GM12878 (cell line): ENCODE measurements around the gene CDYL2. TPM values are rescaled to one million over a fixed set of nuclear protein-coding genes. Genes with fewer than 3 reads are reported as not detected.

Source experiments
- ATAC-seq: fragments of 200-7000 bp; cut with Tn5 transposase; 3 replicates; pipeline ENCODE4 v1.9.1; 2020; ENCODE audit warnings: mild to moderate bottlenecking, moderate library complexity
- BruUV-seq: library from RNA; stranded (reverse); fragments of 400-500 nt; replicated peaks from 2 replicates; lab custom pipeline; 2021; lab: Mats Ljungman, UMichigan
- CTCF ChIA-PET: fragments of 300-600 bp; sonication (Branson Sonifier 250); formaldehyde crosslinking; extraction: SDS; loops from one replicate; lab custom pipeline; 2021; ENCODE audit warnings: inconsistent platforms; lab: Yijun Ruan, JAX
- POLR2A ChIA-PET: fragments of 350-600 bp; formaldehyde crosslinking; extraction: SDS; loops from one replicate; lab custom pipeline; 2021; ENCODE audit warnings: inconsistent platforms; lab: Charles Lee
- RAD21 ChIA-PET: fragments of 300-600 bp; sonication (Branson Sonifier 250); formaldehyde crosslinking; loops from one replicate; lab custom pipeline; 2023; ENCODE audit warnings: antibody characterized with exemption; ENCODE audit not compliant: unreplicated experiment; lab: Charles Lee
- SMC1A ChIA-PET: fragments of 300-600 bp; sonication (Branson Sonifier 250); formaldehyde crosslinking; loops from one replicate; lab custom pipeline; 2023; ENCODE audit not compliant: unreplicated experiment, uncharacterized antibody; lab: Charles Lee
- DNase-seq: peaks from one replicate; pipeline ENCODE4 v3.0.0-alpha.2; 2011; ENCODE audit warnings: low read depth, low spot score
- FAIRE-seq: peaks from 3 replicates; lab custom pipeline; 2011; peaks lifted over from hg19 to GRCh38; lab: Jason Lieb, UNC
- H2AFZ ChIP-seq: 2 replicates; pipeline ENCODE4 v1.6.0; 2011; ENCODE audit warnings: low read depth, low read length, control low read depth; ENCODE audit not compliant: control insufficient read depth
- H3K27ac ChIP-seq: 2 replicates; pipeline ENCODE4 v1.5.1; 2011; ENCODE audit warnings: control low read depth; ENCODE audit not compliant: control insufficient read depth, insufficient read depth
- H3K27me3 ChIP-seq, 2 experiments: replicated peaks in 1 of 2; 2 replicates each; pipeline versions ENCODE4 v1.6.0 to v1.6.1; 2011; ENCODE audit warnings: low read length in 1 of 2; ENCODE audit not compliant: control insufficient read depth in 2 of 2, insufficient read depth in 2 of 2
- H3K36me3 ChIP-seq, 2 experiments: 2 replicates each; pipeline ENCODE4 v1.5.1; 2011; ENCODE audit warnings: low read length in 1 of 2; ENCODE audit not compliant: control insufficient read depth in 2 of 2, insufficient read depth in 2 of 2
- H3K4me1 ChIP-seq: 2 replicates; pipeline ENCODE4 v1.6.1; 2011; ENCODE audit warnings: mild to moderate bottlenecking, low read length, moderate library complexity, mixed read lengths; ENCODE audit not compliant: control insufficient read depth, insufficient read depth
- H3K4me2 ChIP-seq: 2 replicates; pipeline ENCODE4 v1.6.0; 2011; ENCODE audit warnings: control low read depth; ENCODE audit not compliant: control insufficient read depth, insufficient read depth
- H3K4me3 ChIP-seq: fragments of 200-600 bp; sonication (generic); 2 replicates; pipeline ENCODE4 v1.5.1; 2016
- H3K79me2 ChIP-seq: 2 replicates; pipeline ENCODE4 v1.6.0; 2011; ENCODE audit warnings: low read length; ENCODE audit not compliant: control insufficient read depth, insufficient read depth
- H3K9ac ChIP-seq: 2 replicates; pipeline ENCODE4 v1.8.0; 2011; ENCODE audit warnings: low read length, control low read depth, mixed read lengths; ENCODE audit not compliant: control insufficient read depth, insufficient read depth
- H3K9me3 ChIP-seq: replicated peaks from 3 replicates; pipeline ENCODE4 v1.5.1; 2011; ENCODE audit warnings: mild to moderate bottlenecking, low read length; ENCODE audit not compliant: control insufficient read depth, insufficient read depth
- H4K20me1 ChIP-seq: 2 replicates; pipeline ENCODE4 v1.6.0; 2011; ENCODE audit not compliant: control insufficient read depth, insufficient read depth
- CHD2 ChIP-seq: IDR thresholded peaks from 2 replicates; pipeline ENCODE4 v1.6.1; 2011; ENCODE audit warnings: low read depth, low read length, improper control_type of control experiment, borderline replicate concordance
- EED ChIP-seq: sonication (generic); IDR thresholded peaks from 2 replicates; pipeline ENCODE4 v1.6.1; 2016; ENCODE audit warnings: antibody characterized with exemption, low read depth
- ESRRA ChIP-seq: IDR thresholded peaks from 2 replicates; pipeline ENCODE4 v1.6.1; 2012; ENCODE audit warnings: mild to moderate bottlenecking, low read length, improper control_type of control experiment
- HCFC1 ChIP-seq: fragments of 150-350 bp; IDR thresholded peaks from 2 replicates; pipeline ENCODE4 v1.6.1; 2014; ENCODE audit warnings: low read length
- IRF4 ChIP-seq: IDR thresholded peaks from 2 replicates; pipeline ENCODE4 v1.6.1; 2011; ENCODE audit warnings: low read depth, low read length
- KAT2A ChIP-seq: conservative IDR thresholded peaks from 2 replicates; pipeline ENCODE4 v1.6.1; 2011; ENCODE audit warnings: low read depth, low read length; ENCODE audit not compliant: control insufficient read depth
- MEF2B ChIP-seq: fragments of 450-650 bp; IDR thresholded peaks from 2 replicates; pipeline ENCODE4 v1.6.1; 2018; ENCODE audit warnings: mild to moderate bottlenecking, moderate library complexity; ENCODE audit not compliant: partially characterized antibody, poor library complexity, severe bottlenecking
- PBX3 ChIP-seq: IDR thresholded peaks from 2 replicates; pipeline ENCODE4 v1.6.1; 2011; ENCODE audit warnings: mild to moderate bottlenecking, low read depth, low read length, moderate library complexity; ENCODE audit not compliant: insufficient replicate concordance
- POLR2A ChIP-seq: IDR thresholded peaks from 2 replicates; pipeline ENCODE4 v1.6.1; 2011; ENCODE audit warnings: low read depth, mild to moderate bottlenecking, low read length
- SUPT20H ChIP-seq: IDR thresholded peaks from 2 replicates; pipeline ENCODE4 v1.6.1; 2011; ENCODE audit warnings: low read depth, mild to moderate bottlenecking, low read length, moderate library complexity, borderline replicate concordance; ENCODE audit not compliant: control insufficient read depth
- ZNF622 ChIP-seq: fragments of 450-650 bp; IDR thresholded peaks from 2 replicates; pipeline ENCODE4 v1.6.1; 2017; ENCODE audit warnings: mild to moderate bottlenecking, inconsistent platforms
- WGBS: methylation state at CpG from one replicate; pipeline ENCODE4 v1.1.6; 2016; ENCODE audit warnings: low lambda C conversion rate; ENCODE audit not compliant: insufficient replicate concordance, insufficient coverage; ENCODE audit errors: missing lambda C conversion rate; 5-methylcytosine and 5-hydroxymethylcytosine counted together
- in situ Hi-C: fragments of 300-500 bp; cut with MboI; formaldehyde crosslinking; loops from 9 replicates; pipeline ENCODE4 v1.14.3; 2018; ENCODE audit warnings: mixed read lengths
- intact Hi-C: fragments of 100-400 bp; cut with micrococcal nuclease; formaldehyde crosslinking; loops from one replicate; pipeline ENCODE4 v1.14.2; 2022; ENCODE audit not compliant: unreplicated experiment
- polyA plus RNA-seq, 11 experiments: library from polyadenylated mRNA; depleted of rRNA in 4 of 11; unstranded in 6 of 11; stranded (reverse) in 5 of 11; fragments of >200 nt; fragmentation: Nextera tagmentation in 4 of 11; fragmentation: Illumina TruSeq in 1 of 11; extraction: Ambion mirVana in 4 of 11; extraction: Trizol in 1 of 11; gene quantifications; 1 replicate in 1 of 11; 2 replicates in 10 of 11; pipeline versions ENCODE4 v1.2.1 to v1.2.3, GENCODE V29; 2011 to 2016; ENCODE audit warnings: inconsistent platforms in 2 of 11, missing spikeins in 2 of 11, low read depth in 1 of 11
- total RNA-seq, 4 experiments: library from RNA; depleted of rRNA in 3 of 4; stranded (reverse); fragments of >200 nt in 3 of 4; fragmentation: Illumina TruSeq in 1 of 4; extraction: Trizol in 1 of 4; gene quantifications; 2 replicates each; pipeline versions ENCODE4 v1.2.1 to v1.2.3, GENCODE V29; 2013 to 2021
- TF ChIP-seq, protein P1 (sequence below): fragments of 150-350 bp; IDR thresholded peaks from 2 replicates; pipeline ENCODE4 v1.6.1; 2016; ENCODE audit warnings: low read depth, low read length
- TF ChIP-seq, protein P2 (sequence below): fragments of 150-350 bp; IDR thresholded peaks from 2 replicates; pipeline ENCODE4 v1.6.1; 2014; ENCODE audit warnings: mild to moderate bottlenecking, low read depth, low read length
- TF ChIP-seq, protein P3 (sequence below): IDR thresholded peaks from 2 replicates; pipeline ENCODE4 v1.6.1; 2012; ENCODE audit warnings: mild to moderate bottlenecking, low read depth, low read length
- TF ChIP-seq, protein P4 (sequence below): IDR thresholded peaks from 2 replicates; pipeline ENCODE4 v1.6.1; 2011; ENCODE audit warnings: low read depth, low read length, improper control_type of control experiment, borderline replicate concordance

CDYL2 gene
- total and polyA plus RNA-seq, 10 of the 15 experiments (the other 5 are each of a cell fraction or from before 2014, with no cell fraction given), result 0.27 to 22.9 (median 3.9) TPM

- ChIA-PET POLR2A (no interaction called here), SMC1A (interaction anchor here (1.4 to 2.2 kb wide), 3 partner anchors 10 to 36 kb away, joined by 3 to 7 read pairs (median 4); no protein-coding TSS in a partner anchor), CTCF (no interaction called here), RAD21 (no interaction called here)
- no peak overlapping the region for H3K4me2 ChIP-seq
- in situ Hi-C loops, result no loop called here
- FAIRE-seq, result no peak
- H3K9ac ChIP-seq, result no peak overlapping the region
- no peaks in the 10 kb centered on the region for H3K79me2 ChIP-seq
- no peaks in the 10 kb centered on the region for H3K36me3 ChIP-seq
- no peak overlapping the region for H3K4me3 ChIP-seq
- intact Hi-C loops, result no loop called here
- H3K4me1 ChIP-seq, result no peaks in the 10 kb centered on the region
- H3K27ac ChIP-seq, result no peak overlapping the region
- H2AFZ ChIP-seq, result no peak overlapping the region
- no peaks in the 10 kb centered on the region; the same call in 2 of the 3 replicates for H3K9me3 ChIP-seq
- WGBS, result 15% methylated on average over 4 of the region's 4 CpGs
- no peak for ATAC-seq
- no peaks in the 10 kb centered on the region for H4K20me1 ChIP-seq
- H3K27me3 ChIP-seq, result no peaks in the 10 kb centered on the region
- BruUV-seq, result no TSS peak
- no peak for DNase-seq
- TF ChIP-seq, protein P1, sequence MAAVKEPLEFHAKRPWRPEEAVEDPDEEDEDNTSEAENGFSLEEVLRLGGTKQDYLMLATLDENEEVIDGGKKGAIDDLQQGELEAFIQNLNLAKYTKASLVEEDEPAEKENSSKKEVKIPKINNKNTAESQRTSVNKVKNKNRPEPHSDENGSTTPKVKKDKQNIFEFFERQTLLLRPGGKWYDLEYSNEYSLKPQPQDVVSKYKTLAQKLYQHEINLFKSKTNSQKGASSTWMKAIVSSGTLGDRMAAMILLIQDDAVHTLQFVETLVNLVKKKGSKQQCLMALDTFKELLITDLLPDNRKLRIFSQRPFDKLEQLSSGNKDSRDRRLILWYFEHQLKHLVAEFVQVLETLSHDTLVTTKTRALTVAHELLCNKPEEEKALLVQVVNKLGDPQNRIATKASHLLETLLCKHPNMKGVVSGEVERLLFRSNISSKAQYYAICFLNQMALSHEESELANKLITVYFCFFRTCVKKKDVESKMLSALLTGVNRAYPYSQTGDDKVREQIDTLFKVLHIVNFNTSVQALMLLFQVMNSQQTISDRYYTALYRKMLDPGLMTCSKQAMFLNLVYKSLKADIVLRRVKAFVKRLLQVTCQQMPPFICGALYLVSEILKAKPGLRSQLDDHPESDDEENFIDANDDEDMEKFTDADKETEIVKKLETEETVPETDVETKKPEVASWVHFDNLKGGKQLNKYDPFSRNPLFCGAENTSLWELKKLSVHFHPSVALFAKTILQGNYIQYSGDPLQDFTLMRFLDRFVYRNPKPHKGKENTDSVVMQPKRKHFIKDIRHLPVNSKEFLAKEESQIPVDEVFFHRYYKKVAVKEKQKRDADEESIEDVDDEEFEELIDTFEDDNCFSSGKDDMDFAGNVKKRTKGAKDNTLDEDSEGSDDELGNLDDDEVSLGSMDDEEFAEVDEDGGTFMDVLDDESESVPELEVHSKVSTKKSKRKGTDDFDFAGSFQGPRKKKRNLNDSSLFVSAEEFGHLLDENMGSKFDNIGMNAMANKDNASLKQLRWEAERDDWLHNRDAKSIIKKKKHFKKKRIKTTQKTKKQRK, result no peak
- TF ChIP-seq MEF2B (no peak), ESRRA (no peak), SUPT20H (no peak), EED (no peak), KAT2A (no peak), ZNF622 (no peak), POLR2A (no peak), CHD2 (no peak), HCFC1 (no peak), PBX3 (no peak), IRF4 (no peak)
- TF ChIP-seq, protein P2, sequence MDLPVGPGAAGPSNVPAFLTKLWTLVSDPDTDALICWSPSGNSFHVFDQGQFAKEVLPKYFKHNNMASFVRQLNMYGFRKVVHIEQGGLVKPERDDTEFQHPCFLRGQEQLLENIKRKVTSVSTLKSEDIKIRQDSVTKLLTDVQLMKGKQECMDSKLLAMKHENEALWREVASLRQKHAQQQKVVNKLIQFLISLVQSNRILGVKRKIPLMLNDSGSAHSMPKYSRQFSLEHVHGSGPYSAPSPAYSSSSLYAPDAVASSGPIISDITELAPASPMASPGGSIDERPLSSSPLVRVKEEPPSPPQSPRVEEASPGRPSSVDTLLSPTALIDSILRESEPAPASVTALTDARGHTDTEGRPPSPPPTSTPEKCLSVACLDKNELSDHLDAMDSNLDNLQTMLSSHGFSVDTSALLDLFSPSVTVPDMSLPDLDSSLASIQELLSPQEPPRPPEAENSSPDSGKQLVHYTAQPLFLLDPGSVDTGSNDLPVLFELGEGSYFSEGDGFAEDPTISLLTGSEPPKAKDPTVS, result no peak
- TF ChIP-seq, protein P3, sequence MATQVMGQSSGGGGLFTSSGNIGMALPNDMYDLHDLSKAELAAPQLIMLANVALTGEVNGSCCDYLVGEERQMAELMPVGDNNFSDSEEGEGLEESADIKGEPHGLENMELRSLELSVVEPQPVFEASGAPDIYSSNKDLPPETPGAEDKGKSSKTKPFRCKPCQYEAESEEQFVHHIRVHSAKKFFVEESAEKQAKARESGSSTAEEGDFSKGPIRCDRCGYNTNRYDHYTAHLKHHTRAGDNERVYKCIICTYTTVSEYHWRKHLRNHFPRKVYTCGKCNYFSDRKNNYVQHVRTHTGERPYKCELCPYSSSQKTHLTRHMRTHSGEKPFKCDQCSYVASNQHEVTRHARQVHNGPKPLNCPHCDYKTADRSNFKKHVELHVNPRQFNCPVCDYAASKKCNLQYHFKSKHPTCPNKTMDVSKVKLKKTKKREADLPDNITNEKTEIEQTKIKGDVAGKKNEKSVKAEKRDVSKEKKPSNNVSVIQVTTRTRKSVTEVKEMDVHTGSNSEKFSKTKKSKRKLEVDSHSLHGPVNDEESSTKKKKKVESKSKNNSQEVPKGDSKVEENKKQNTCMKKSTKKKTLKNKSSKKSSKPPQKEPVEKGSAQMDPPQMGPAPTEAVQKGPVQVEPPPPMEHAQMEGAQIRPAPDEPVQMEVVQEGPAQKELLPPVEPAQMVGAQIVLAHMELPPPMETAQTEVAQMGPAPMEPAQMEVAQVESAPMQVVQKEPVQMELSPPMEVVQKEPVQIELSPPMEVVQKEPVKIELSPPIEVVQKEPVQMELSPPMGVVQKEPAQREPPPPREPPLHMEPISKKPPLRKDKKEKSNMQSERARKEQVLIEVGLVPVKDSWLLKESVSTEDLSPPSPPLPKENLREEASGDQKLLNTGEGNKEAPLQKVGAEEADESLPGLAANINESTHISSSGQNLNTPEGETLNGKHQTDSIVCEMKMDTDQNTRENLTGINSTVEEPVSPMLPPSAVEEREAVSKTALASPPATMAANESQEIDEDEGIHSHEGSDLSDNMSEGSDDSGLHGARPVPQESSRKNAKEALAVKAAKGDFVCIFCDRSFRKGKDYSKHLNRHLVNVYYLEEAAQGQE, result no peak
- TF ChIP-seq, protein P4, sequence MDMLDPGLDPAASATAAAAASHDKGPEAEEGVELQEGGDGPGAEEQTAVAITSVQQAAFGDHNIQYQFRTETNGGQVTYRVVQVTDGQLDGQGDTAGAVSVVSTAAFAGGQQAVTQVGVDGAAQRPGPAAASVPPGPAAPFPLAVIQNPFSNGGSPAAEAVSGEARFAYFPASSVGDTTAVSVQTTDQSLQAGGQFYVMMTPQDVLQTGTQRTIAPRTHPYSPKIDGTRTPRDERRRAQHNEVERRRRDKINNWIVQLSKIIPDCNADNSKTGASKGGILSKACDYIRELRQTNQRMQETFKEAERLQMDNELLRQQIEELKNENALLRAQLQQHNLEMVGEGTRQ, result no peak
These were observed 68.6 kb downstream of the CDYL2 start for GRCh38 chr16:80735846-80736245.
